Medulla oblongata (tissue), 1 donor: ENCODE data around the gene CXCL11.
A peak's percentile ranks its signal among the peaks of the same experiment; 100 is the strongest.
"Not testable (repeated sequence)": the region's sequence is repeated elsewhere in the genome, so short reads cannot be mapped to it uniquely, and the experiment has no call there.

ENCODE experiments used
- DNase-seq: peaks from one replicate; pipeline ENCODE4 v3.0.0-alpha.2; 2015; ENCODE audit errors: extremely low spot score

CXCL11 gene

DNA sequence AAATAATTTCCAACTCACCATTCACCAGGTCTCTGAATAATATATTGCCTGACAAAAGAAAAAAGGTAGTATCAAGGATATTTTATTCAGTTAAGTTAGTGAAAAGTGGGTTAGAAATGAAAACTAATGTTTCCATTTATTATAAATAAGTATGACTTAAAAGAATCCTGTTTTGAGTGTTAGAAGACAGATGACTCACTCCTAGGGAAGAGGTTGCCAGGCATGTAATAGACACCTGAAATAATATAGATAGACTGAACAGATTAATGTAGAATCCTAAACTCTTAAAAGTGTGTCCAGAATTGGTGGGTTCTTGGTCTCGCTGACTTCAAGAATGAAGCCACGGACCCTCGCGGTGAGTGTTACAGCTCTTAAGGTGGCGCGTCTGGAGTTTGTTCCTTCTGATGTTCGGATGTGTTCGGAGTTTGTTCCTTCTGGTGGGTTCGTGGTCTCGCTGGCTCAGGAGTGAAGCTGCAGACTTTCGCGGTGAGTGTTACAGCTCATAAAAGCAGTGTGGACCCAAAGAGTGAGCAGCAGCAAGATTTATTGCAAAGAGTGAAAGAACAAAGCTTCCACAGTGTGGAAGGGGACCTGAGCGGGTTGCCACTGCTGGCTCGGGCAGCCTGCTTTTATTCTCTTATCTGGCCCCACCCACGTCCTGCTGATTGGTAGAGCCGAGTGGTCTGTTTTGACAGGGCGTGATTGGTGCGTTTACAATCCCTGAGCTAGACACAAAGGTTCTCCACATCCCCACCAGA lies 6.5 kb upstream of the CXCL11 start:
- DNase-seq, result not testable (repeated sequence)

DNA sequence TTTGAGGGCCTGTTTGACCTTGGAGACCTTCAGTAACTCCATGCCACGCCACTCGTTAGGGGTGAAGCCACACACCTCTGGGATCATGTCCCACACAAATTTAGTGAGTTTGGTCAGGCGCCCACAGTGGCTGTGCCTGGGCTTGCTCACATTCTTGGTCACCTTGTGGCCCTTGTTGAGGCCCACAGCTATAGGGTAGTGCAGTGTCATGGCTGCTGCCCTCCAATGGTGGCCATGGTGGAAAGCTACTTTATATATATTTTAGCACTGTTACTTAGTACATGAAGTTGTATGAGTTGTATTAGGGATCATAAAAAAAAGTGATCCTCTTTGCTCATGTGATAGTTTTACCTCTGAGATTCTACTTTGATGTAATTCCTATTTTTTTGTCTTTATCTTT lies 985 bp upstream of the CXCL11 start:
- no peak for DNase-seq

DNA sequence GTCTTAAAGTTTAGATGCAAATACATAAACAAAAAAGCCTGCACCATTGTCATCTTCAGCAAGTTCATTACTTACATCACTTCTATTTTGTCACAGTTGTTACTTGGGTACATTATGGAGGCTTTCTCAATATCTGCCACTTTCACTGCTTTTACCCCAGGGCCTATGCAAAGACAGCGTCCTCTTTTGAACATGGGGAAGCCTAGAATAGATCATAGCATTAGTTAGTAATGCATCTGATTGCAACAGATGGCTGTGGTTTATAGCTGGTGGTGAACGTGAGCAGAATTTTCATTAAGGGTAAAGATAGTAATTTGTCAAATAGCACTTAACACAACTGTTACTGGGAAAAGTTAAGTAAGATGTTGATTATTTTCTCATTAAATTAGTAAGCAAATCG lies 729 bp downstream of the CXCL11 start:
- no peak for DNase-seq

DNA sequence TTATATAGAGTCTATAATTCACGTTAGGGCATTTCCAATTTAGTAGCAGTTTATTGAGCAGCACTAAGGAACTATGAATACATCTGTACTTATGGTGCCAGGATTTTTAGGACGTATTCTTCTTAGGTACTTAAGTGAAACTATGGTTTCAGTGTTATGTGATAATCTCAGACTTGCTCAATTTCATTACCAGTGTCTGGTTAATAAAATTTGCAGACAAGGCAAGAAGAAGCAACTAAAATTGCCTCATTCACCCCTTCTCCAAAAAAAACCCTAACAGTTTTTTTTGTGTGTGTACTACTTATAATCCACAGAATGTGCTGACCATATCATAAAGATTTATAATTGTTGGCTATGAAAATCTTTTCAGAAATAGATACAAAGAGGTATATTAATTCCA lies 6.6 kb downstream of the CXCL11 start:
- no peak for DNase-seq

DNA sequence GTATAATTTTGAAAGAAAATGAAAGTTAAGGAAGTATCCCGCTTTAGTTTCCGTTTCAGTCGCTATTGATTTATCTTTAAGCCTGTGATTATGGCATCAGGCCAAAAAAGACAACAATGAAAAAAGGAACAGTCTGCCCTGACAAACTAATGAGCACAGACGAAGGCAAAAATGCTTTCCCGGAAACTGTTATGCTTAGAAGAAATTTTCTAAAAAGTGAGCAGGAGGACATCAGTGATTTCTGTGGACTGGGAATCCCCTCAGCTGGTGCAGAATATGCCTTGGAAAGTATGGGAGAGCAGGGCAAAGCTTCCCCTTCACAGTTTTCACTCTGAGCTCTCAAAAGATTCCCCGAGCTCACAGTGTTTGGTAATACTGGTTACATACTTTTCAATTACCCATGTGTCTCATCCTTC lies 7.5 kb downstream of the CXCL11 start:
- DNase-seq, result peak; percentile 60

DNA sequence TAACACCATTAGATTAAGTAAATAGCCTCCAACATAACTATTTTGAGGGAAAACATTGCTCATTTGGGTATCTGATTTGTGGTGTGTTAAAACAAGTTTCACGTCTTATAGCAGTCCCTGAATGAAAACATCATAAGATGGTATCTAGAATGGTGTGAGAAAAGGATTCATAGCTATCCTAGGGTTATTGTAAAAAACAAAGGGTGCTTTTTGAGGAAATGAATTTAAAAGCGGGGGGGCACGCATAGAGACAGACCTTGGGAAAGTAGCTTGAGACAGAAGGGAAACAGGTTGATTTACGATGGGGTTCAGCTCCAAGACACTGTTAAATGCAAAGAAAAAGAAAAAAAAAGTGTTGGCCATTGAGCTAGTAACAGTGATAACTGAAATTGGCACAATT lies 11.8 kb downstream of the CXCL11 start:
- no peak for DNase-seq

DNA sequence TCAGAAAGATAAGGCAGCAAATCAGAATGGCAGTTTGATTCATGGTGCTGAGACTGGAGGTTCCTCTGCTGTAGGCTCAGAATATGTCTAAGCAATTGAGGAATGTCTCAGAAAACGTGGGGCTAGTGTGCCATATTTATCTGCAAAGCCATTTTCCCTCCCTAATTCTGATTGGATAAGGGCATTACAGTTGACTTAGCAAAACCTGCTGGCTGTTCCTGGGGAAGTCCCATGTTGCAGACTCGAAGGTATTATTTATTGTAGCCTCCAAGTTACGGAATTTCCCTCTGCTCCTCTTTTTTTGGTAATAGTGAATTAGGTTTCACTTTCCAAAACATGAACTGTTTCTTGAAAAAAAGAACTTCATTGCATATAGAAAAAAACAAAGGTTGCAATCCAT lies 12.5 kb downstream of the CXCL11 start, which contains the start of gene CXCL10:
Gene CXCL10, minus strand, starts transcription at position 109 of the 400 bp plus-strand sequence. Its CDS starts 66 bp downstream, at position 43.
- peak; percentile 40 for DNase-seq

DNA sequence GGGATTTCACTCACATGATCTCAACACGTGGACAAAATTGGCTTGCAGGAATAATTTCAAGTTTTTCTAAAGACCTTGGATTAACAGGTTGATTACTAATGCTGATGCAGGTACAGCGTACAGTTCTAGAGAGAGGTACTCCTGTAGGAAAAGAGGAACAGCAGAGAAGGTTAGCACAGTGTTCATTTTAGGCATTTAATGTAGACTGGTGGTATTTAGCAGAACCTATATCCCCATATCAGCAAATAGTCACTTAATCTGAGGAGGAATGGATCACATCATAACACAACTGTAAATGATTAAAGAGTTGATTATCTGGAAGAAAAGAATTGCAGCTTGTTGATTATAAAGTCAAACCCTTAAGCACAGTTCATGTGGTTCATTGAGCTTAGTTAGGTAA lies 13.2 kb downstream of the CXCL11 start:
- DNase-seq, result no peak

DNA sequence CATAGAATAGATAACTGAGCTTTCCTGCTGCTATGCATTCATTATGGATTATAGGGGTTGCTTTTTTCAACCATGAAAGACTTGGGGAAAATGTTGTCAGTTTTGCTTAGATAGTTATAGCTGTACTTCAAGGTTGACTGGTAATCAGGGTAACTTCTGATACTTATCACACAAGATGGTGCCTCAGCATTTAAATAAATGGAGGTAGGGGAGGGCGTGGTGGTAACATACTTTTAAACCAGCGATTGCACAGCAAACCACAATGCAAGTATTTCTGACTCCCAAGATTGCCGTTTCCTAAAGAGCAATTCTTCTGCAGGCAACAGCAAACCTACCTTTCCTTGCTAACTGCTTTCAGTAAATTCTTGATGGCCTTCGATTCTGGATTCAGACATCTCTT lies 13.8 kb downstream of the CXCL11 start:
- DNase-seq, result no peak

DNA sequence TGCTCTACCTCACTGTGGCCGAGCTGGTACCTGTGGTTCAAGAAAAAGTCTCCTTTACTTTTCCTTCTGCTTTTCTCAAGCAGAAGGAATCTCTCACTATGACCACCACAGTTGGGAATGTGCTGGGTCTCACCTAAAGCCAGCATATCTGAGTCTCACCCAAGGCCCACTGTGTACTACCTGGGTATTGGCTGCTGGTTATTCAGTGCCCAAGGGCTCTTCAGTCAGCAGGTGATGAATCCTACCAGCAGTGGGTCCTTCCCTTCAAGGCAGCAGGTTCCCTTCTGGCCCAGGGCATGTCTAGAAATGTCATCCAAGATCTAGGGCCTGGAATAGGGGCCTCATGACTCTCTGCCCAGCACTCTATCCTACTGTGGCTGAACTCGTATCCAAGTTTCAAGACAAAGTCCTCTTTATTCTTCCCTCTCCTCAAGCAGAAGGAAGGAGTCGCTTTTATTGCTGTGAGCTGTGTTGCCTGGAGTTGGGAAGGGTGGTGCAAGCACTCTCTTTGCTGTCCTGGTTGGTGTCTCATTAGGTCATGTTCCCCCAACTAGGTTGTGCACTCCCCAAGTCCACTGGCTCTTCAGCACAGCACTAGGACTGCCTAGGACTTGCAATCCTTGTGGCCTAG lies 18.7 kb downstream of the CXCL11 start:
- peak; percentile 18 for DNase-seq

DNA sequence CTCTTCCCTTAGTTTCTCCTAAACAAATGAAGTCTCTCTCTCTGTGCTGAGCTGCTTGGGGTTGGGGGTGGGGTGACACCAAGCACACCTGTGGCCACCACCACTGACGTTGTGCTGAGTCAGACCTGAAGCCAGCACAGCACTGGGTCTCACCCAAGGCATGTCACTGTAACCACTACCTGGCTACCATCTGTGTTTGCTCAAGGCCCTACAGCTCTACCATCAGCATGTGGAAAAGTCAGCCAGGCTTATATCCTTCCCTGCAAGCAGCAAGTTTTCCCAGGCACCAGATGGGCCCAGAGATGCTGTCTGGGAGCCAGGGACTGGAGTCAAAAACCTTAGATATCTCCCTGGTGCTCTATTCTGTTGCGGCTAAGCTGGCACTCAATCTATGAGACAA lies 19.5 kb downstream of the CXCL11 start:
- no peak for DNase-seq

DNA sequence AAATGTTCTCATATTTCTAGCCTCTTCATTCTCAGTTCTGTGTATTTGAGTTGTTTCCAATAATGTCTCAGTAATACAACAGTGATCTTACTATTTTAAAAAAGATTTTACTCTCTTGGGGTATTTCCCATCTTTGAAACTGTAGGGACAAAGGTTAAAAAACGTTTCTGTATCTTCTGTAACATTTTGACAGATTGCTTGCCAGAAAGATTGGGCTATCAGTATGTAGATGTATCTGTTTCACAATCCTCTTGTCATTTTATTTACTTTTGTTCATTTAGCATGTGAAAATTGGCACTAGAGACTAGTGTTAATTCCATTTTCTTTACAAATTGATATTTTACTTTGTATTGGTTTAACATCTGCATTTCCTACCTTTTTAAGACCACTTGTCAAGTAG lies 22.3 kb downstream of the CXCL11 start:
- DNase-seq, result no peak

DNA sequence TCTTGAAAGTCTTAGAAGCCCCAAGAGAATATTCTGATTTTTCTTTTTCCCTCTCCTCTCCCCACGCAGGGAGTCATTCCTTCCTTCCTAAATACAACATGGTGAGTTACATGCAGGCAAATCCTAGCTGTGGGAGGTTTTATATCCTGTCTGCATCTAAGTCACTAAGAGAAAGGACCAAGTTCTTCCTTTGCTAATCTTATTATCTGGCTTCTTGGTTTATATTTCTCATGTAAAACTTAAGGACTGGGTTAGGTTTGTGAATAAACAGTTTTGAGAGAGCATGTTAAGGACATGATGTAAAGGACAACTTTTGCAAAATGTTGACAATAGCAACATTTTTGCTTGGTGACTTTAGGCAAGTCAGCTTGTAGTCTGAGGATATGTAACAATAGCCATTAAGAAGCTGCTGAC lies 23.5 kb downstream of the CXCL11 start:
- no peak for DNase-seq

DNA sequence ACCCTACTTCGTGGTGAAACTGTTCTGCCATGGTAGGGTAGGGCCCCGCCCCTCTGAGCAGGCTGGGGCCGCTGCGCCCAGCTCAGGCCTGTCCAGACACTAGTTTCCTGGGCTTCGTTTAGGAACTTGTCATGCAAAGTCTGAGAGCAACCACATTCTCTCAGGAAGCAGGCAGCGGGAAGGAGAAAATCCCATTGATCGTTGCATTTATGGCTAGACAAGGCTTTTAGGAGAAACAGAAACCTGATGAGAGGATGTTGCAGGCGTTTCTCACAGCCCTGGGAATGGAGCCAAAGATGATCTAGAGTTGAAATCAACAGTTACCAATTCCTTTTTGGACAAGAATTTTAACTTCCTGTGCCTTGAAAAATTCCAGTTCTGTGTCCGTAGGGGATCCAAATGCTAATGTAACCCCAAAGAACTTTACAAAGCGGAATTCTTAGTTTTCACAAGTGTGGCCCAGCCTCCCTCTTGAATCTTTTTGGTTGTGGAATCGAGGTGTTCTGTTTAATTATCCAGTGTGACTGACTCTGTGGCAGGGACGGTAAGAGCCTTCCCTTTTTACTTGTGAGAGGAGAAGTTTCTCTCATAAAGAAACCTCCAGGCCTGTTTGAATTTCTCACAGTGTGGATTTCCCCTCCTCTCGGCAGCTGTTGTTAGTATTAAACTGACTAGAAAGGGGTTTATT lies 24.0 kb downstream of the CXCL11 start:
- peak; percentile 59 for DNase-seq

DNA sequence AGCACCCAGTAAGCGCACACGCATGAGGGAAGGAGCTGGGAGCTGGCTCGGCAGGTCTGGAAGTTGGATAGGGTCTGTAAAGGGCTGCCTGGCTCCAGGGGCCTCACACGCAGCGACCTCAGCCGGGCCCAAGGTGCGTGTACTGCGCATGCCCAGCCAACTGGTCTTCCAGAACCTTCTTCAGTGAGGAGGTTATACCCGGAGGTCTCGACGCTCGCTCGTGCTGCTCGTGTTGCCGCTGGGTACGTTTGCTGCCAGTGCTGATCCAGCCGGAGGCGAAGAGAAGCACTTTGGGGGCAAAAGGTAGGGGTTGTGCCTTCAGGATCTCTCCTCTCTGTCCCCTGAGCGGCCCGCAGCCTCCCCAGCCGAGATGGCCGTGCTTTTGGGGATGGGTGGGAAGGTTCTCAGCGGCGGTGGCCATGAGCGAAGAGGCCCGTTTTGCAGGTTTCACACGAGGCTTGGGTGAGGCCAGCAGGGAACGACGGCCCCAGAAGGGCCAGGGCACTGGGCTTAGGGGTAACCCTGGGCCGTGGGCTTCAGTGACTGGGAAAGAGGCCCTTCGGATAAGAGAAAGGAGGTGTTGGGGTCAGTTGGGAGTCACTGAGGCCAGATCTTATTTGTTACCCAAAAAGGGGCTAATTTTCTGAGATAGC lies 24.7 kb downstream of the CXCL11 start:
- DNase-seq, result no peak

DNA sequence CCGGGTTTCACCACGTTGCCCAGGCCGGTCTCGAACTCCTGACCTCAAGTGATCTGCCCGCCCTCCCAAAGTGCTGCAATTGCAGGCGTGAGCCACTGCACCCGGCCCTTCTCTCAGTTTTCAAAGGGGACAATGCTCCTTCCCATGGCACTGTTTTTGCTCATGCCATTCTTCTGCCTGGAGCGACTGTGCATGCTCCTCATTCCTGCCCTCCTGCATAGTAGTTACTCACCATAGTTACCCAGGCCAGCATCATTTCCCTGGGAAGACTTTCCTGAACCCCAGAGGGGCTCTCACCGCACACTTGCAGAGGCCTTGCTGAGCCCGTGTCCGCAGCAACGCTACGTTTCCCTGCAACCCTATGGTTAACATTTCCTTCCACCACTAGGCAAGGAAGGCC lies 25.3 kb downstream of the CXCL11 start:
- DNase-seq, result no peak

DNA sequence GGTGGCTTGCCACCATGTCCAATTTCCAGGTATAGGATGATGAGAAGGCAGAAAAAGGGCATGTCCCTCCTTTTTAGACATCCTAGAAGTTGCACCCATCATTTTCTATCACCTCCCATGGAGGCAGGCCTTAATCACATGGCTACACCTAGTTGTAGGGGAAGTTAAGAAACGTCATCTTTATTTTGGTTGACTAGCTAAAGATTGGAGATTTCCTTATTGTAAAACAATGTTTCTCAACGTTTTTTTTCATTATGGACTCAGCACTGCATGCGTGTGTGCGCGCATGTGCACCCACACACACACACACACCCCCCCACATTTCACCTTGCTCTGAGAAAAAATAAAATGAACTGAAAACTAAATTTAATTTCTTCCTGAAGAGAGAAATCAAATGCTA lies 26.6 kb downstream of the CXCL11 start:
- DNase-seq, result no peak

DNA sequence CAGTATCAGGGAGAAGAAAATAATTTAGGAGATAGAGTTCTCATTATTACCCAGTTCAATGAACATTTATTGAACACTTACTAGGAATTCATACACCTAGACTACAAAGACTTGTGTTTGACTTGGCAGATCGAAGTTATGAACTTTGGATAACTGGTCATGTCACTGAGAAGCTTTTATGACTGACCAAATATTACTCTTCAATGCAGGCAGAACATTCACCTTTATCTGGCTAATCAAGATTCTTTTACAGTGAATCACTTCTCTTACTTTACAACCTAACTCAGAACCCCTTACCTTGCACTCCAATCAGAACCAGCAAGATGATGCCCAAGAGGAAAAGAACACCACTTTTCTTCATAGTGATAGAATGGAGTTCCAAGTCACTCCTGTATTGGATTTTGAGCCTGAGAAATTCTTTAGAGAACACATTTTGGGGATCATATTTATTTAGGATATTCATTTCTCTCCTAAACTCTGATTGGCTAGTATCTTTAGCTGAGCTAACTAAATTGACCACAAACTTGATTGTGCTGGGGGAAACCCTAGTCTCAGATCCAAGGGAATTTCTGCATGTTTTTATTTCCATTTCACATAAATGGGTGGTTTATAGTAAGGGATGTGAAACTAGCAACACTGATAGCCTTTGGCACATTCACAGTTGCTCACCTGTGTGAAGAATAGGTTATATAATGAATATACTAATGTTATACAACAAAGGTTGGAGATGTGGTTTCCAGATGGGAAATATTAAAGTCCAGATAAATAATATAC lies 28.6 kb downstream of the CXCL11 start, which contains the start of gene CXCL9:
Gene CXCL9, minus strand, starts transcription at position 421 of the 774 bp plus-strand sequence. Its CDS starts 60 bp downstream, at position 361.
- no peak for DNase-seq

DNA sequence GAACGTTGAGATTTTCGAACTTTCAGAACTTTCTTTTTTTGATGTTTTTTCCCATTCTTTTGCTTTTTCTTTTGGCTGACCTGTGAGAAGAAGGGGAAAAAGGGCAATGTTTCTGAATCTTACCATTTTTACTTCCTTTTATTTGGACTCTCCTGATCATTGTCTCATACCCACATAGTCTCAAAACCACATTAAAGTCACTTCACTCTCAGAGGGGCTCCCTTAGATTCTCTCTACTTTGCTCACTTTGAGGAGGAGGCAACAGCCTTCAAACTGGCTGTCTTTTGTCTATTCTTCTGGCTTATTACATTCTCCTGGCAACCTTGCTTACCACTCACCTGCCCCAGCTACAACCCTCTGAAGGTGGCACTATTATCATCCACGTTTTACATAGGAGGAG lies 32.2 kb downstream of the CXCL11 start:
- no peak for DNase-seq

DNA sequence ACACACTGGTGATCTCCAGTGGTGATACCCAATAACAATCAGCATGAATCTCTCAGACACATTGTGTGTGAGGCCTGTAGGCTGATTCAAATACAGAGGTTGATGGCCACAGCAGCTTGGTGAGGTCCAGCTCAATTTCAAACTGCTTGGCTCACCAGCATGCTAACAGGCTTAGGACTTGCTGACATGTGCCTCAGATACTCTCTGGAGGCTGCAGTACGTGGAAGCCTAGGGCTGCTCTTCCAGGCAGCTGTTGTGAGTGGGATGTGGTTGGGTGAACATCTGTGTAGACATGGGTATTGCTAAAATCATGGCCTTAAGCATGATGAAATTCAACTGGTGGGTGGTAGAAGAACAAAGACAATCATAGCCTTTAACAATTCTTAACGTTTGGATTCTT lies 32.8 kb downstream of the CXCL11 start:
- DNase-seq, result no peak

DNA sequence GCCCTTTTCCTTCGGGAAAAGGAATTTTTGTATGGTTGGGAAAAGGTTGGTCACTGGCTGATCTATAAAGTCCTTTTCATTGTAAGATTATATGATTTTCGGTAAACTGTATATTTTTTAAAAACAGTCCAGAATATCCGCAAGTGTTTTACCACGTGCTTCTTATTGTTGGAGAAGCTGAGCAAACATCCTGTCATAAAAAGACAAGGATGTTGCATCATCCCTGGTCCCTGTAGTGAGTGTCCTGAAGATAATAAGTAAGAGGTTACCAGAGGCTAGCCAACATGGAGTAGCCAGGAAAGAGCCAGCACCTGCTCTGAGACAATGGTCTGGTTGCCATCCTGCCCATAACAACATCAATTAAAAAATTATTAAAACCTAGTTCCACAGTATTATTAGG lies 33.7 kb downstream of the CXCL11 start:
- no peak for DNase-seq
